Spleen (tissue), 7 donors: Measurements from ENCODE around the gene KIF3A.

Experiments
- CTCF ChIP-seq, 11 experiments: fragments of 200-600 bp in 7 of 11; fragments of 450-650 bp in 4 of 11; sonication (generic) in 4 of 11; IDR thresholded peaks in 8 of 11; conservative IDR thresholded peaks in 3 of 11; 1 replicate in 7 of 11; 2 replicates in 4 of 11; pipeline versions ENCODE4 v1.4.0 to v1.8.0; 2016 to 2021; ENCODE audit warnings: antibody characterized with exemption in 11 of 11, inconsistent platforms in 4 of 11, mild to moderate bottlenecking in 1 of 11
- POLR2A ChIP-seq, 3 donors: fragments of 450-650 bp; IDR thresholded peaks; one replicate each; pipeline ENCODE4 v1.5.1; 2017; ENCODE audit warnings: antibody characterized with exemption in 3 of 3, mild to moderate bottlenecking in 1 of 3
- donor health status: DM: no; HTN: no; CAD: no; lungs with moderate emphysema.
- donor health status: DM: no; HTN: no; CAD: no.
- donor health status: DM: no; HTN: no; CAD: no.

- TF ChIP-seq CTCF (IDR thresholded peaks at IDR 0.05 in 8 of 11, conservative IDR thresholded peaks at IDR 0.05 in 3 of 11) (no peak), POLR2A (IDR thresholded peaks at IDR 0.05) (no peak)
Observed at GRCh38 chr5:132751444-132751843, 14.1 kb upstream of the KIF3A start.
